Measurements from ENCODE around the gene SMARCD2.
"Not testable (repeated sequence)": the region's sequence is repeated elsewhere in the genome, so short reads cannot be mapped to it uniquely, and the experiment has no call there.

The SMARCD2 gene

DNA sequence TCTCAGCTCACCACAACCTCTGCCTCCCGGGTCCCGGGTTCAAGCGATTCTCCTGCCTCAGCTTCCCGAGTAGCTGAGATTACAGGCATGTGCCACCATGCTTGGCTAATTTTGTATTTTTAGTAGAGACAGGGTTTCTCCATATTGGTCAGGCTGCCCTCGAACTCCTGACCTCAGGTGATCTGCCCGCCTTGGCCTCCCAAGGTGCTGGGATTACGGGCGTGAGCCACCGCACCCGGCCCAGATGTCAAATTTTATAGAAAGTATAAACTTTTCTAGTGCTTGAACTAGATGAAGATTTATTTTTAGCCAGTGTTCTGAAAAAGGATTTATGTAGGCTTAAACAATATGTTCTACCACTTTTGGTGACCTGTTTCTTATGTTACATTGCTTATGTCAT is 46.1 kb downstream of the SMARCD2 start:
- DNase-seq: not testable (repeated sequence)

DNA sequence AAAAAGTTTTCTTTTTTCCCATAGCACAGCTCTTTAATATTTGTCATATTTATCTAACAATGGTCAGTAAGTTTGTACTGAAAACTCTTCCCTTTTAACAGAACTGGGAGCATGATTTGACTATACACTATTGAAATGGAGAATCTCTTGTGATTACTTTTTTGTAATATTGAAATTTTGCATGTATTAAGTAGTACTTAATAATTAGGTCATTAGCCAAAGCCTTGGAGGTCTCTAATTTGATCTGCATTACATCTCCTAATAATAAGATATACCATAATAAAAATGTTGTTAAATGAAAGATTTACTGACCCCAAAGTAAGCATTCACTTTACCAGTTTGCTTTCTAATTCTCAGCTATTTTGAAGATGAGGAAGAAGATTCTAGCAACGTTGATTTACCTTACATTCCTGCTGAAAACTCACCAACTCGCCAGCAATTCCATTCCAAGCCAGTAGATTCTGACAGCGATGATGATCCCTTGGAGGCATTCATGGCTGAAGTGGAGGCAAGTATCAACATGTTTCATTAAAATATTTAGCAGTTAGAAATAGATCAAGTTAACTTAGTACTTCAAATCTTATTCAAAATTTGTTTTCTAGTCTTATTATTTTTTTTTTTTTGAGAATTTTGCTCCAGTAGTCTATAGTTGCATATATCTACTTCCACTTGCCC is 50.3 kb downstream of the SMARCD2 start:
- no peak for DNase-seq

DNA sequence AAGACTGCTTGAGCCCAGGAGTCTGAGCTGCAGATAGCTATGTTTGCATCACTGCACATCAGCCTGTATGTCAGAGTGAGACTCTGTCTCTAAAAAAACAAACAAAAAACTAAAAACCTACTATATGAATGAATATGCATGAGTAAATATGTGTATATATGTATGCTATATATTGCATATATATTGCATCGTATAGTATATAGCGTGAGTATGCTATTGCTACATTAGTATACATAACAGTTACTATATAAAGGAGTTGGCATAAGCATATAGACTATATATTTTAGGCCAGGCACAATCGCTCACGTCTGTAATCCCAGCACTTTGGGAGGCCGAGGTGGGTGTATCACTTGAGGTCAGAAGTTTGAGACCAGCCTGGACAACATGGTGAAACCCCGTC is 52.4 kb downstream of the SMARCD2 start:
- DNase-seq: no peak

DNA sequence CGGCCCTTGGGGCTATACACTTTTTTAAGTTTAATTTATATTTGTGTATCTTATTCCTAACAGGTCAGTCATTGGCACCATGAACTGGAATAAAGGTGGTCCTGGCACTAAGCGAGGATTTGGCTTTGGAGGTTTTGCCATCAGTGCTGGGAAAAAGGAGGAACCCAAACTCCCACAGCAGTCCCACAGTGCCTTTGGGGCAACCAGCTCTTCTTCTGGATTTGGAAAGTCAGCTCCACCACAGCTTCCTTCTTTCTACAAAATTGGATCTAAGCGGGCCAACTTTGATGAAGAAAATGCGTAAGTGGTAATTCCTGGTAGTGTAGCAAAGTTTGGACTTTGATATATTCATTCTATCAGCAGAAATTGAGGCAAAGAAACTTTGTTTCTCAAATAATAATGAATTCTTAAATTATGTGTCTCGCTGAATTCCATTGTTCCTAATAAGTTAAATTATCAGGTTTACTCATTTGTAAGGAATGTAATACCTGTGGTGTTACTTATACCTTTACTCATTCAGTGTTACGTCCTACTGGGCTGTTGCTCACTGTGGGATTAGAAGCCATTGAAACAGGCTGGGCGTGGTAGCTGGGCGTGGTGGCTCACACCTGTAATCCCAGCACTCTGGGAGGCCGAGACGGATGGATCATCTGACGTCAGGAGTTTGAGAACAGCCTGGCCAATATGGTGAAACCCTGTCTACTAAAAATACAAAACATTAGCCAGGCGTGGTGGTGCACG is 55.3 kb downstream of the SMARCD2 start:
- DNase-seq: no peak

DNA sequence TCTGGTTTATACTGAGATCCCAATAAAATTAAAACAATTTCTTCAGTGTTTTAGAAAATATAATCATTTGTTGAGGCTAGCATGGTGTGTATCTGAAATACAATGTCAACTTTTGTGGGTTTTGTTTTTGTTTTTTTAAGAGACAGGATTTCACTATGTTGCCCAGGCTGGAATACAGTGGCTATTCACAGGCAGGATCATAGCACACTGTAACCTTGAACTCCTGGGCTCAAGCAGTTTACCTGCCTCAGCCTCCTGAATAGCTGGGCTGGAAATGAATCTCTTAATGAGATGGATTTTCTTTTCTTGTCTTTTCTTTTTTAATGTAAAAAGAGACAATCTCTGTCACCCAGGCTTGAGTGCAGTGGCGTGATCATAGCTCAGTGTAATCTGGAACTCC is 56.4 kb downstream of the SMARCD2 start:
- no peak for DNase-seq

DNA sequence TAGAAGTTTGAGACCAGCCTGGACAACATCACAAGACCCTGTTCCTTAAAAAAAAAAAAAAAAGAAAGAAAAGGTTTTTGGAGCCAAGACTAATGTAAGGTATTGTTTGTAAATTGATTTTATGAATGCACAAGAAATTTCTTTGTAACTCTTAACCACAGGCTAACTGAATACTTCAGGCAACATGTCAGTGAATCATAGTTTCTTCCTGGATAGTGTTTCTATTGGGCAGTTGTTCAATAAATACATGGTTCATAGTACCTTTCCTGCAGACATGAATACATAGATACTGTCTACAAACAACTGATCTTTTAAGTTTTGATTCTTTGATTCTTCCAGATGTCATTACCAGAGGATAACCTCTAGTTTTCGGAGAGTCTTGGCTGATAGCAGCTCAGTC is 56.9 kb downstream of the SMARCD2 start:
- DNase-seq: no peak

DNA sequence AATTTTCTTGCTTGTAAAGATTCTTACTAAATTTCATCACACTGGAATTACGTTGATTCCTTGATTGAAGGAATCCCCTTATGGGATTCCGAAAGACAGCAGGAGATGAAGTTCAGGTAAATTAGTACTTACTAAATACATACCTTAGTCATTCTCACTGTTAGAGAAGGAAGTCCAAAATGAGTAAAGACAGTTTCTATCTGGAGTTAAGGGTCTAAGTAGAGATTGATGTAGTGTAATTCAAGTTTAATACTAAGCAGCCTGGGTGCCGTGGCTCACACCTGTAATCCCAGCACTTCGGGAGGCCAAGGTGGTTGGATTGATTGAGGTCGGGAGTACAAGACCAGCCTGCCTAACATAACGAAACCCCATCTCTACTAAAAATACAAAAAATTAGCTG is 59.0 kb downstream of the SMARCD2 start:
- DNase-seq: no peak

Measured in NCI-H1930 (cell line).